ENCODE measurements around the gene NFS1.

DNA sequence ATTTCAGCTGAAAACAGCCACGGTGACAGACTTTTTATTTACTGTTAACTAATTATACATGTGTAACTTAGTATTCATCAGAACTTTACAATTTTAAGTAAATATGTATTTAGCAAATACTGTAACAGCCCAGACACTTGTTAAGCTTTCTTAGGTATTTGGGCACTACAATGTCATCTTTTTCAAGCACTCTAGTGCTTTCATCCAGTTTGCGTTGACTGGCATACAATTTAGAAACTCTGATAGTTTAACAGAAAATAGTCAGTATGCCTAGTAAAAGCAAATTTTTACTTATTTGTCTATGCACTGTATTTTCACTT lies 32.3 kb upstream of the NFS1 start:
- TF ChIP-seq, protein P1, sequence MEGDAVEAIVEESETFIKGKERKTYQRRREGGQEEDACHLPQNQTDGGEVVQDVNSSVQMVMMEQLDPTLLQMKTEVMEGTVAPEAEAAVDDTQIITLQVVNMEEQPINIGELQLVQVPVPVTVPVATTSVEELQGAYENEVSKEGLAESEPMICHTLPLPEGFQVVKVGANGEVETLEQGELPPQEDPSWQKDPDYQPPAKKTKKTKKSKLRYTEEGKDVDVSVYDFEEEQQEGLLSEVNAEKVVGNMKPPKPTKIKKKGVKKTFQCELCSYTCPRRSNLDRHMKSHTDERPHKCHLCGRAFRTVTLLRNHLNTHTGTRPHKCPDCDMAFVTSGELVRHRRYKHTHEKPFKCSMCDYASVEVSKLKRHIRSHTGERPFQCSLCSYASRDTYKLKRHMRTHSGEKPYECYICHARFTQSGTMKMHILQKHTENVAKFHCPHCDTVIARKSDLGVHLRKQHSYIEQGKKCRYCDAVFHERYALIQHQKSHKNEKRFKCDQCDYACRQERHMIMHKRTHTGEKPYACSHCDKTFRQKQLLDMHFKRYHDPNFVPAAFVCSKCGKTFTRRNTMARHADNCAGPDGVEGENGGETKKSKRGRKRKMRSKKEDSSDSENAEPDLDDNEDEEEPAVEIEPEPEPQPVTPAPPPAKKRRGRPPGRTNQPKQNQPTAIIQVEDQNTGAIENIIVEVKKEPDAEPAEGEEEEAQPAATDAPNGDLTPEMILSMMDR (IDR thresholded peaks at IDR 0.05), result no peak
- no peak for TF ChIP-seq POLR2A (IDR thresholded peaks at IDR 0.05)
- no peak for TF ChIP-seq POLR2AphosphoS5 (IDR thresholded peaks at IDR 0.05)
